Peyer's patch (tissue), 4 donors: ENCODE measurements around the gene PLA2G2F. TPM values are rescaled to one million over a fixed set of nuclear protein-coding genes. Genes with fewer than 3 reads are reported as not detected.

Experiments used
- DNase-seq, 3 donors: peaks; one replicate each; pipeline ENCODE4 v3.0.0-alpha.2; 2017 to 2019
- H3K27ac ChIP-seq, 4 donors: fragments of 200-600 bp; sonication (generic); one replicate each; pipeline ENCODE4 v1.5.1; 2016 to 2019
- H3K27me3 ChIP-seq, 2 donors: fragments of 200-600 bp; sonication (generic); one replicate each; pipeline ENCODE4 v1.5.1; 2019
- H3K36me3 ChIP-seq, 3 donors: fragments of 200-600 bp; sonication (generic); one replicate each; pipeline ENCODE4 v1.5.1; 2016 to 2019
- H3K4me1 ChIP-seq, 4 donors: fragments of 200-600 bp; sonication (generic); one replicate each; pipeline ENCODE4 v1.5.1; 2016 to 2019
- H3K4me3 ChIP-seq, 4 donors: fragments of 200-600 bp; sonication (generic); 1 replicate in 3 of 4; 2 replicates in 1 of 4; pipeline ENCODE4 v1.5.1; 2016 to 2019; ENCODE audit warnings: mild to moderate bottlenecking in 1 of 4
- H3K9me3 ChIP-seq, 4 donors: fragments of 200-600 bp; sonication (generic); one replicate each; pipeline ENCODE4 v1.5.1; 2016 to 2019; ENCODE audit warnings: mild to moderate bottlenecking in 1 of 4
- POLR2A ChIP-seq, 2 donors: fragments of 450-650 bp; IDR thresholded peaks; one replicate each; pipeline ENCODE4 v1.5.1; 2017; ENCODE audit warnings: antibody characterized with exemption in 2 of 2, mild to moderate bottlenecking in 2 of 2, moderate library complexity in 2 of 2
- total RNA-seq, 4 donors: library from RNA; depleted of rRNA; stranded (reverse); fragments of >200 nt; gene quantifications; one replicate each; pipeline ENCODE4 v1.1.0, GENCODE V29; 2016
- TF ChIP-seq, protein P1 (sequence below), 6 experiments: fragments of 450-650 bp in 4 of 6; fragments of 200-600 bp in 2 of 6; sonication (generic) in 1 of 6; IDR thresholded peaks; one replicate each; pipeline ENCODE4 v1.5.1; 2017 to 2019; ENCODE audit warnings: antibody characterized with exemption in 6 of 6, mild to moderate bottlenecking in 3 of 6, moderate library complexity in 1 of 6

PLA2G2F gene
- total RNA-seq, 4 donors from 2014 or later, result 0.27 to 0.35 TPM; not detected in 2

- Histone ChIP-seq H3K4me3 (no peak overlapping the region), H3K27ac (no peak overlapping the region), H3K27me3 (no peaks in the 10 kb centered on the region), H3K36me3 (no peaks in the 10 kb centered on the region), H3K4me1 (no peaks in the 10 kb centered on the region), H3K9me3 (no peaks in the 10 kb centered on the region)
- TF ChIP-seq, protein P1, sequence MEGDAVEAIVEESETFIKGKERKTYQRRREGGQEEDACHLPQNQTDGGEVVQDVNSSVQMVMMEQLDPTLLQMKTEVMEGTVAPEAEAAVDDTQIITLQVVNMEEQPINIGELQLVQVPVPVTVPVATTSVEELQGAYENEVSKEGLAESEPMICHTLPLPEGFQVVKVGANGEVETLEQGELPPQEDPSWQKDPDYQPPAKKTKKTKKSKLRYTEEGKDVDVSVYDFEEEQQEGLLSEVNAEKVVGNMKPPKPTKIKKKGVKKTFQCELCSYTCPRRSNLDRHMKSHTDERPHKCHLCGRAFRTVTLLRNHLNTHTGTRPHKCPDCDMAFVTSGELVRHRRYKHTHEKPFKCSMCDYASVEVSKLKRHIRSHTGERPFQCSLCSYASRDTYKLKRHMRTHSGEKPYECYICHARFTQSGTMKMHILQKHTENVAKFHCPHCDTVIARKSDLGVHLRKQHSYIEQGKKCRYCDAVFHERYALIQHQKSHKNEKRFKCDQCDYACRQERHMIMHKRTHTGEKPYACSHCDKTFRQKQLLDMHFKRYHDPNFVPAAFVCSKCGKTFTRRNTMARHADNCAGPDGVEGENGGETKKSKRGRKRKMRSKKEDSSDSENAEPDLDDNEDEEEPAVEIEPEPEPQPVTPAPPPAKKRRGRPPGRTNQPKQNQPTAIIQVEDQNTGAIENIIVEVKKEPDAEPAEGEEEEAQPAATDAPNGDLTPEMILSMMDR (IDR thresholded peaks at IDR 0.05), result no peak
- no peak for TF ChIP-seq POLR2A (IDR thresholded peaks at IDR 0.05)
- peak in 1 of 3 donors; percentile 38 for DNase-seq
Measured at GRCh38 chr1:20139776-20140612, 871 bp downstream of the PLA2G2F start.

DNA sequence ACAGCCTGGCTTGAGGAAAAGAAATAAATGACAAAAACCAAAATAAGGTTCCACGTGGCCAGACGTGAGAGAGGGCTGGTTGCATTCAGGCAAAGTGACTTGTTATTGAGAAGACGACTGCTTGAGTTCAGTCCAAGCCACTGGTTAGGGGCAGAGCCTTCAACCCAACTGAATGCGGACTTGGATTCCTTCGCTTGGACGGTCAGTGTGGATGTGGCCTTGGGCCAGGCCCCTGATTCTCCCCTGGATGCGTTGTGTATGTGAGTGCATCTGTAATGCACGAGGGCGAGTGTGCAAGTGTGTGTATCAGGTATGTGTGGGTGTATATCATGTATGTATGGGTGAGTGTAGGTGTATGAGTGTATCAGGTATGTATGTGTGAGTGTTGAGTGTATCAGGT is 1.9 kb downstream of the PLA2G2F start:
- Histone ChIP-seq H3K4me3 (no peak overlapping the region), H3K4me1 (no peaks in the 10 kb centered on the region), H3K27me3 (no peaks in the 10 kb centered on the region), H3K27ac (no peak overlapping the region), H3K36me3 (no peaks in the 10 kb centered on the region), H3K9me3 (no peaks in the 10 kb centered on the region)
- TF ChIP-seq POLR2A (IDR thresholded peaks at IDR 0.05), result no peak
- TF ChIP-seq, protein P1 (IDR thresholded peaks at IDR 0.05), result no peak
- peak in 1 of 3 donors; percentile 15 for DNase-seq

DNA sequence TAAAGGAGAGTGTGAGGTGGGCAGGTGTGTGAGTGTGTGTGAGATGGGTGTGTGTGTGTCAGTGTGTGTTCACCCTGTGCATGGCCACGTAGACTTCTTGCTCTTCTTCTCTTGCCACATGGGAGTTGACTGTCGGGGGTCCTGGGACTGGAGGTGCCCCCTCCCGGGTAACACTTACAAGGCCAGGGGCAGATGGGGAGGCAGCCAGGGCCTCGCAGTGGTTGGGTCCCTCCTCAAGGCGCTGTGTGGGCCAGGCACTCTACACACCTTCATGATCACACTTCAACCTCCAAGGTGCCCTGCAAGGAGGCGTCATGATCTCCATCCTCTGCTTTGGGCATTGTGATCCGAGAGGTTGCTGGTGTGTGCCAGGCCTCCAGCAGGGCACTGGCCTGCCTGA is 2.3 kb downstream of the PLA2G2F start:
- no peak overlapping the region for H3K27ac ChIP-seq
- DNase-seq, result peak in 1 of 3 donors; percentile 26
- H3K4me1 ChIP-seq, result no peaks in the 10 kb centered on the region

DNA sequence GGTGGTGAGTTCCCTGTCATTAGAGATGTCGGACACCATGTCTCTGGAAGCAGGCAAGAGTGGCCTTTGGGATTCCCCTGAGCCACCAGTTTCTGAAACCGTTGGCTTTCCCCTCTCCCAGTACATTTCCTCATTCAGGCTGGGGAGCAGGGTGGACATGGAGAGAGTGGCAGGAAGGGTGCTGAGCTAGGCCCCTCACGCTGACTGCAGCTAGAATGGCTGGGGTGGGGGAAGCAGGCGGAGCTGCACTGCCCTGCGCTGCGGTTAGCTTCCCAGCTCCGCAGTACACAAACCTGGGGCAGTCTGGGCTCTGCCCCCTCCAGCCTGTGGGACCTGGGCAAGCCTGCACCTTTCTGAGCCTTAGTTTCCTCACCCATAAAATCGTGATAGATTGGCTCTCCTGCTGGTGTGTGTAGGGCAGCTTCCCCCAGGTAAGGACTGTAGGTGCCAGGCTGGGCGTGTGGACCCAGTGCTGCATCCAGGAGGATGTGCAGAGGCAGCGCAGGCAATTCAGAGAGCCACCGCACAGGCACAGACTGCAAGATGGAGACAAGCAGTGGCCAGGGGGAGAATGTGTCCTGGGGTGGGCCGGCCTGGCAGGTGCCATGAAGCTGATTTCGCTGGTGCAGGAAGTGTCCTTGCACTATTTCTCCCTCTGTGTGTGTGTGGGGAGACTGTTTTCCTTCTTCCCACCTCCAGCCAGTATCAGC is 3.0 kb downstream of the PLA2G2F start:
- Histone ChIP-seq H3K9me3 (no peaks in the 10 kb centered on the region), H3K27ac (no peak overlapping the region), H3K36me3 (no peaks in the 10 kb centered on the region), H3K27me3 (no peaks in the 10 kb centered on the region), H3K4me1 (no peaks in the 10 kb centered on the region), H3K4me3 (no peak overlapping the region)
- TF ChIP-seq POLR2A (IDR thresholded peaks at IDR 0.05), result no peak
- TF ChIP-seq, protein P1 (IDR thresholded peaks at IDR 0.05), result no peak
- peak in 1 of 3 donors; percentile 13 for DNase-seq

More for the DNA sequence above, 2.3 kb downstream of the PLA2G2F start:
- H3K4me3 ChIP-seq, result no peak overlapping the region
- TF ChIP-seq, protein P1 (IDR thresholded peaks at IDR 0.05), result no peak
- no peak for TF ChIP-seq POLR2A (IDR thresholded peaks at IDR 0.05)
- H3K36me3 ChIP-seq, result no peaks in the 10 kb centered on the region
- no peaks in the 10 kb centered on the region for H3K27me3 ChIP-seq
- H3K9me3 ChIP-seq, result no peaks in the 10 kb centered on the region

GRCh38 chr1:20143318-20143717 is 4.2 kb downstream of the PLA2G2F start:
- TF ChIP-seq, protein P1 (IDR thresholded peaks at IDR 0.05), result no peak
- no peak for TF ChIP-seq POLR2A (IDR thresholded peaks at IDR 0.05)
- H3K36me3 ChIP-seq, result no peaks in the 10 kb centered on the region
- no peaks in the 10 kb centered on the region for H3K27me3 ChIP-seq
- DNase-seq, result no peak
- no peak overlapping the region for H3K27ac ChIP-seq
- no peaks in the 10 kb centered on the region for H3K4me1 ChIP-seq
- no peak overlapping the region for H3K4me3 ChIP-seq
- H3K9me3 ChIP-seq, result no peaks in the 10 kb centered on the region
